DND-41 (cell line): ENCODE results near the gene MB.

ENCODE experiments used
- CTCF ChIP-seq: IDR thresholded peaks from 2 replicates; pipeline ENCODE4 v1.5.1; 2012; ENCODE audit warnings: borderline replicate concordance, low read length, moderate library complexity, mild to moderate bottlenecking; ENCODE audit not compliant: poor library complexity, severe bottlenecking; ENCODE audit errors: extremely low read depth
- EZH2 ChIP-seq: IDR thresholded peaks from 3 replicates; pipeline ENCODE4 v1.6.1; 2012; ENCODE audit warnings: borderline replicate concordance, low read depth, mild to moderate bottlenecking, moderate library complexity, low read length, inconsistent platforms; ENCODE audit not compliant: severe bottlenecking

- TF ChIP-seq CTCF (no peak), EZH2 (no peak)
Observed at GRCh38 chr22:35615156-35615555, 2.0 kb downstream of the MB start.
